ENCODE results near the gene CYP4F8.

CYP4F8 gene

DNA sequence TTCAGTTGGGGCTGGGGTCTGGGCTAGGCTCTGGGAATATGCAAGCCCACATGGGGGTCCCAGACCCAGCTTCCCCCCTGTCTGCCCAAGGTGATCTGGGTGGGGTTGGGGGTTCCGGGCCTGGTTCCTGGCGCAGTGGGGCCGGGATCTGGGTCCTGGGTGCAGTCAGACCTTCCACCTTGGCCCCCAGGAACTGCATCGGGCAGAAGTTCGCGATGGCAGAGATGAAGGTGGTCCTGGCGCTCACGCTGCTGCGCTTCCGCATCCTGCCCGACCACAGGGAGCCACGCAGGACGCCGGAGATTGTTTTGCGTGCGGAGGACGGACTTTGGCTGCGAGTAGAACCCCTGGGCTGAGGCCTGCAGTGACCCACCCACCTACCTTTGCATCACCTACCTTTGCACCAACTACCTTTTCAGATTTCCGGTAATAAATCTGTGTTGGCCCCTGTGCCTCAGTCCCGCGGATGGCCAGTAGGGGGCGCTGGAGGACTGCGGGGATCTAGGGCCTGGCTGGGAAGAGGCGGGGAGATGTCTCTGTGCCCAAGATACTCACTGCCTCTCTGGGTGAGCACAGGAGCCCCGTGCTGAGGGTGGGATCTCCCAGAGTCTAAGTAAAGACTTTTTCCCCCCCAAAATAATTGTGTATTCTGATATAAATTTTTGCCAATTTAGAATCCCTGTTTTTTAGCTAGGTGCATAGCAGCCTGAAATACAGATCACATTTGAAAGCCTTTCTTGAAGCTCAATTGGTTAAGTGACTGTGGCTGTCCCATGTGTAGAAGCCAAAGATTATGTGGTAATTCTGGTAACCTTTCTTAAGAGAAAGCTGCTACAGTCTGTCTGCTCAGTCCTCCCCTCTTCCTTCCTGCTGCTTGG, 14.2 kb downstream of the CYP4F8 start:
- H3K9me3 Mint-ChIP-seq, result no peaks in the 10 kb centered on the region
- H3K27ac Mint-ChIP-seq, result no peak overlapping the region
- no peak overlapping the region for H3K4me3 Mint-ChIP-seq
- DNase-seq, result peak; percentile 96
- H3K36me3 Mint-ChIP-seq (ENCODE audit: low read depth), result no peaks in the 10 kb centered on the region
- peaks cover 24% of the 10 kb centered on the region for H3K27me3 Mint-ChIP-seq
- H3K4me1 Mint-ChIP-seq (ENCODE audit: low read depth), result no peaks in the 10 kb centered on the region

- no peaks in the 10 kb centered on the region for H3K9me3 Mint-ChIP-seq
- no peaks in the 10 kb centered on the region for H3K4me1 Mint-ChIP-seq (ENCODE audit: low read depth)
- H3K27me3 Mint-ChIP-seq, result peaks cover 32% of the 10 kb centered on the region
- DNase-seq, result peak; percentile 59
- H3K36me3 Mint-ChIP-seq (ENCODE audit: low read depth), result no peaks in the 10 kb centered on the region
- H3K4me3 Mint-ChIP-seq, result no peak overlapping the region
- H3K27ac Mint-ChIP-seq, result no peak overlapping the region
These were observed 16.8 kb downstream of the CYP4F8 start for GRCh38 chr19:15631817-15632216.

DNA sequence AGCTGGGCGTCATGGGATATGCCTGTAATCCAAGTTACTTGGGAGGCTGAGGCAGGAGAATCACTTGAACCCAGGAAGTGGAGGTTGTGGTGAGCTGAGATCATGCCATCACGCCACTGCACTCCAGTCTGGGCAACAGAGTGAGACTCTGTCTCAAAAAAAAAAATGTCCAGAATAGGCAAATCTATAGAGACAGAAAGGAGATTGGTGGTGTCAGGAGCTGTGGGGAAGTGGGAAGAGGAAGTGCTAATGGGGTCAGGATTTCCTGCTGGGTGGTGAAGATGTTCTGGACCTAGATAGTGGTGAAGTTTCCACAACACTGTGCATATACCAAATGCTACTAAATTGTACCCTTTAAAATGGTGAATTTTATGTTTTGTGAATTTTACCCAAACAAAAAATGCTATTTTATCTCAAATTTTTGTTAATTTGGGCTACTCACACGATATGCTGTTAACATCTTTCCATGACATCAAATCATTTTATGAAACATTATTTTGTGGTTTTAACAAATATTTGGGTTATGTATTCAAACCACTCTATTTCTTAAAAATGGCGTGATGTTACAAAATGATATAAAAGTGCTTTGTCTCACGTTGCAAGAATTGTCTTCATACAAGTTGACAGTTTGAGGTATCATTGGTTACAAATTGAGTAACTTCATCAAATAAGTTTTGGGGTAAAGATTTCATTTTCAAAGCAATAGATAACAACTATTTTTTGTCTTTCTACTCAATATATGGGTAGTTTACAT, 18.2 kb downstream of the CYP4F8 start:
- H3K9me3 Mint-ChIP-seq, result no peaks in the 10 kb centered on the region
- H3K36me3 Mint-ChIP-seq (ENCODE audit: low read depth), result no peaks in the 10 kb centered on the region
- DNase-seq, result no peak
- H3K4me1 Mint-ChIP-seq (ENCODE audit: low read depth), result no peaks in the 10 kb centered on the region
- H3K4me3 Mint-ChIP-seq, result no peak overlapping the region
- no peak overlapping the region for H3K27ac Mint-ChIP-seq
- peaks cover 30% of the 10 kb centered on the region for H3K27me3 Mint-ChIP-seq

- Mint-ChIP-seq H3K36me3 (ENCODE audit: low read depth) (no peaks in the 10 kb centered on the region), H3K4me3 (no peak overlapping the region), H3K27ac (no peak overlapping the region), H3K4me1 (ENCODE audit: low read depth) (no peaks in the 10 kb centered on the region), H3K9me3 (no peaks in the 10 kb centered on the region), H3K27me3 (peaks cover 27% of the 10 kb centered on the region)
- no peak for DNase-seq
These were observed 19.1 kb downstream of the CYP4F8 start for GRCh38 chr19:15634105-15634504.

GRCh38 chr19:15635016-15635805, 20.2 kb downstream of the CYP4F8 start:
- no peak for DNase-seq
- peaks cover 27% of the 10 kb centered on the region for H3K27me3 Mint-ChIP-seq
- H3K9me3 Mint-ChIP-seq, result no peaks in the 10 kb centered on the region
- no peaks in the 10 kb centered on the region for H3K4me1 Mint-ChIP-seq (ENCODE audit: low read depth)
- no peak overlapping the region for H3K27ac Mint-ChIP-seq
- no peak overlapping the region for H3K4me3 Mint-ChIP-seq
- no peaks in the 10 kb centered on the region for H3K36me3 Mint-ChIP-seq (ENCODE audit: low read depth)

GRCh38 chr19:15636026-15636425, 21.0 kb downstream of the CYP4F8 start:
- Mint-ChIP-seq H3K9me3 (no peaks in the 10 kb centered on the region), H3K36me3 (ENCODE audit: low read depth) (no peaks in the 10 kb centered on the region), H3K4me1 (ENCODE audit: low read depth) (no peaks in the 10 kb centered on the region), H3K4me3 (no peak overlapping the region), H3K27ac (no peak overlapping the region), H3K27me3 (peaks cover 27% of the 10 kb centered on the region)
- no peak for DNase-seq

GRCh38 chr19:15639596-15639995, 24.6 kb downstream of the CYP4F8 start:
- no peak overlapping the region for H3K27ac Mint-ChIP-seq
- no peak for DNase-seq
- no peaks in the 10 kb centered on the region for H3K36me3 Mint-ChIP-seq (ENCODE audit: low read depth)
- H3K4me3 Mint-ChIP-seq, result no peak overlapping the region
- H3K4me1 Mint-ChIP-seq (ENCODE audit: low read depth), result peaks cover 2% of the 10 kb centered on the region
- no peaks in the 10 kb centered on the region for H3K9me3 Mint-ChIP-seq
- peaks cover 9% of the 10 kb centered on the region for H3K27me3 Mint-ChIP-seq

DNA sequence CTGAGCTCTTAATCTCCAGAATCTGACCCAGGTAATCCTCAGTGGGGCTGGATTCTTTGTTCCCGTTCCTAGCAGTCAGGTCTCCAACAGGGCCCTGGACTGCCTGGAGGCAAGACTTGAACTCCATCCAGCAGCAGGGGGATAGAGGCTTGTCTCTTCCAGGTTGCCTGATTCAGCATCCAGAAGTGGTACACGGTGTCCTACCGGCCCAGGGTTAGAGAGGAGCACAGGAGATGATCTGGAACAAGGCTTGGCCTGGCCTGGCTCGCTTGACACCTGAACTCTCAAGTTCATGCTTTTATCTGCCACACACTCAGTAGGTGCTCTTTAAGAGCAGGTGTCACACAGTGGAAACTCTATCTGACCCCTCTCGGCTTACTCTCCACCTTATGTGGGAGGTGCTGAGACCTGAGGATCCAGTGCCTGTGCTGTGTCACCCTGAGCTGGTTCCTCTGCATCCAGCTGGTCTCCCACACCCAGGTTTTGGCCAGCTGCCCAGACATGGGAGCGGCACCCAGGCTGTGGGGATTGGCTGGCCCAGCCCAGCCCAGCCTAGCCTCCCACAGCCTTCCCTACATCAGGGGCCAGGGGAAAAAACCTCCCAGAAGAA, 25.4 kb downstream of the CYP4F8 start, which contains the start of gene CYP4F3:
CYP4F3 (plus strand) TSS at position 604 of the 610 bp plus-strand sequence. CDS start 519 bp downstream, outside the sequence.
- Mint-ChIP-seq H3K27ac (no peak within 1 kb of the TSS), H3K27me3 (peaks cover 3% of the 10 kb centered on the region), H3K4me3 (no peak within 1 kb of the TSS), H3K9me3 (no peaks in the 10 kb centered on the region), H3K4me1 (ENCODE audit: low read depth) (peaks cover 2% of the 10 kb centered on the region), H3K36me3 (ENCODE audit: low read depth) (no peaks in the 10 kb centered on the region)
- DNase-seq, result no peak

- no peak overlapping the region for H3K27ac Mint-ChIP-seq
- H3K4me1 Mint-ChIP-seq (ENCODE audit: low read depth), result peaks cover 2% of the 10 kb centered on the region
- H3K27me3 Mint-ChIP-seq, result peaks cover 7% of the 10 kb centered on the region
- no peak for DNase-seq
- H3K4me3 Mint-ChIP-seq, result no peak overlapping the region
- H3K36me3 Mint-ChIP-seq (ENCODE audit: low read depth), result no peaks in the 10 kb centered on the region
- H3K9me3 Mint-ChIP-seq, result no peaks in the 10 kb centered on the region
These were observed 26.0 kb downstream of the CYP4F8 start for GRCh38 chr19:15640904-15641597.

- Mint-ChIP-seq H3K27ac (no peak overlapping the region), H3K27me3 (peaks cover 8% of the 10 kb centered on the region), H3K4me1 (ENCODE audit: low read depth) (peaks cover 2% of the 10 kb centered on the region), H3K4me3 (no peak overlapping the region), H3K36me3 (ENCODE audit: low read depth) (no peaks in the 10 kb centered on the region), H3K9me3 (no peaks in the 10 kb centered on the region)
- no peak for DNase-seq
These were observed 27.0 kb downstream of the CYP4F8 start for GRCh38 chr19:15641901-15642491.

DNA sequence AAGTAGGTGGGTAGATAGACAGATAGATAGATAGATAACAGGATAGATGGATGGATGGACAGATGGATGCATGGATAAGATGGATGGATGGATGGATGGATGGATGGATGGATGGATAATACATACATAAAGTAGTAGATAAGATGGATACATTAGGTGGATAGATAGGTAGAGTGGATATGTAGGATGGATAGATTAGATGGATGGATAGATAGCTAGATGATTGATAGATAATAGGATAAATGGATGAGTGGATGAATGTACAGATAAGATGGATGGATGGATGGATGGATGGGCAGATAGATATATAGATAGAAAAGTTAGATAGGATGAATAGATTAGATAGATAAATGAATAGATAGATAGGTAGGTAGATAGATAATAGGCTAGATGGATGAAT, 27.8 kb downstream of the CYP4F8 start:
- H3K4me1 Mint-ChIP-seq (ENCODE audit: low read depth), result peaks cover 2% of the 10 kb centered on the region
- no peak for DNase-seq
- H3K9me3 Mint-ChIP-seq, result no peaks in the 10 kb centered on the region
- no peak overlapping the region for H3K27ac Mint-ChIP-seq
- H3K36me3 Mint-ChIP-seq (ENCODE audit: low read depth), result no peaks in the 10 kb centered on the region
- H3K4me3 Mint-ChIP-seq, result no peak overlapping the region
- H3K27me3 Mint-ChIP-seq, result peaks cover 11% of the 10 kb centered on the region

DNA sequence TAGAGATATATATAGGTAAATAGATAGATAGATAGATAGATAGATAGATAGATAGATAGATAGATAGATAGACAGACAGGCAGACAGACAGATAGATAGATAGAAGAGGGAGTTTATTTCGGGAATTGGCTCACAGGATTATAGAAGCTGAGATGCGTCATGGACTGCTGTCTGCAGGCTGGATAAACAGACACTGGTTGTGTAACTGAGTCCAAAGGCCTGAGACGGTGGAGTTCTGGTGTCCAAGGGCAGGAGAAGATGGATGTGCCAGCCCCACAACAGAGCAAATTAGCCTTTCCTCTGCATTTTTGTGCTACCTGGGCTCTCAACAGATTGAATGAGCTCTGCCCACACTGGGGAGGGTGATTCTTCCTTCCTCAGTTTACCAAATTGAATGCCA, 28.4 kb downstream of the CYP4F8 start:
- no peak for DNase-seq
- no peaks in the 10 kb centered on the region for H3K36me3 Mint-ChIP-seq (ENCODE audit: low read depth)
- H3K4me3 Mint-ChIP-seq, result no peak overlapping the region
- peaks cover 2% of the 10 kb centered on the region for H3K4me1 Mint-ChIP-seq (ENCODE audit: low read depth)
- H3K27me3 Mint-ChIP-seq, result peaks cover 11% of the 10 kb centered on the region
- no peak overlapping the region for H3K27ac Mint-ChIP-seq
- no peaks in the 10 kb centered on the region for H3K9me3 Mint-ChIP-seq

GRCh38 chr19:15644066-15644741, 29.2 kb downstream of the CYP4F8 start:
- Mint-ChIP-seq H3K27me3 (peaks cover 11% of the 10 kb centered on the region), H3K4me3 (no peak overlapping the region), H3K9me3 (no peaks in the 10 kb centered on the region), H3K36me3 (ENCODE audit: low read depth) (no peaks in the 10 kb centered on the region), H3K4me1 (ENCODE audit: low read depth) (peaks cover 2% of the 10 kb centered on the region), H3K27ac (no peak overlapping the region)
- no peak for DNase-seq

Data from activated T-cell treated with anti-CD3 and anti-CD28 coated beads, Interleukin-2, amount 50 U/mL, for 24 hours (primary cell).